ENCODE measurements around the gene GALNT2. TPM values are rescaled to one million over a fixed set of nuclear protein-coding genes. Genes with fewer than 3 reads are reported as not detected.

The GALNT2 gene
- total RNA-seq, 2 donors from 2014 or later: 47.4 to 67.3 TPM

- Histone ChIP-seq H3K4me1 (no peaks in the 10 kb centered on the region), H3K27ac (no peak overlapping the region), H3K27me3 (no peaks in the 10 kb centered on the region), H3K4me3 (no peak overlapping the region), H3K36me3 (no peaks in the 10 kb centered on the region), H3K9me3 (no peaks in the 10 kb centered on the region), H3K9ac (ENCODE audit: low read depth in 2 of 2, low read length in 2 of 2) (no peak overlapping the region)
- intact Hi-C loops (cut with DNase I): no loop called here
- TF ChIP-seq CTCF (IDR thresholded peaks at IDR 0.05): no peak
- DNase-seq: no peak
These were observed 52.3 kb downstream of the GALNT2 start for GRCh38 chr1:230119340-230119739.

- TF ChIP-seq CTCF (IDR thresholded peaks at IDR 0.05): no peak
These were observed 53.4 kb downstream of the GALNT2 start for GRCh38 chr1:230120289-230120920.

GRCh38 chr1:230120921-230121381 lies 53.9 kb downstream of the GALNT2 start:
- H3K27me3 ChIP-seq: no peaks in the 10 kb centered on the region
- H3K36me3 ChIP-seq: no peaks in the 10 kb centered on the region
- peak; percentile 72 for TF ChIP-seq CTCF (IDR thresholded peaks at IDR 0.05)
- no peak overlapping the region for H3K4me3 ChIP-seq
- no peak overlapping the region for H3K9ac ChIP-seq (ENCODE audit: low read depth in 2 of 2, low read length in 2 of 2)
- DNase-seq: peak; percentile 74
- intact Hi-C loops (cut with DNase I): no loop called here
- no peaks in the 10 kb centered on the region for H3K9me3 ChIP-seq
- H3K27ac ChIP-seq: no peak overlapping the region
- peaks cover 7% of the 10 kb centered on the region for H3K4me1 ChIP-seq

More at GRCh38 chr1:230120289-230120920, 53.4 kb downstream of the GALNT2 start:
- Histone ChIP-seq H3K9me3 (no peaks in the 10 kb centered on the region), H3K36me3 (no peaks in the 10 kb centered on the region), H3K27me3 (no peaks in the 10 kb centered on the region), H3K9ac (ENCODE audit: low read depth in 2 of 2, low read length in 2 of 2) (no peak overlapping the region), H3K27ac (no peak overlapping the region), H3K4me1 (peaks cover 1% of the 10 kb centered on the region), H3K4me3 (no peak overlapping the region)
- no peak for DNase-seq
- intact Hi-C loops (cut with DNase I): no loop called here

GRCh38 chr1:230121950-230122349 lies 54.9 kb downstream of the GALNT2 start:
- Histone ChIP-seq H3K27me3 (no peaks in the 10 kb centered on the region), H3K27ac (no peak overlapping the region), H3K9ac (ENCODE audit: low read depth in 2 of 2, low read length in 2 of 2) (no peak overlapping the region), H3K4me1 (peaks cover 9% of the 10 kb centered on the region), H3K9me3 (no peaks in the 10 kb centered on the region), H3K4me3 (no peak overlapping the region), H3K36me3 (no peaks in the 10 kb centered on the region)
- no peak for TF ChIP-seq CTCF (IDR thresholded peaks at IDR 0.05)
- DNase-seq: peak; percentile 70
- intact Hi-C loops (cut with DNase I): no loop called here

- Histone ChIP-seq H3K27ac (no peak overlapping the region), H3K9me3 (no peaks in the 10 kb centered on the region), H3K27me3 (no peaks in the 10 kb centered on the region), H3K36me3 (no peaks in the 10 kb centered on the region), H3K4me3 (no peak overlapping the region), H3K4me1 (peaks cover 9% of the 10 kb centered on the region), H3K9ac (ENCODE audit: low read depth in 2 of 2, low read length in 2 of 2) (no peak overlapping the region)
- no peak for DNase-seq
- no peak for TF ChIP-seq CTCF (IDR thresholded peaks at IDR 0.05)
- intact Hi-C loops (cut with DNase I): no loop called here
These were observed 55.6 kb downstream of the GALNT2 start for GRCh38 chr1:230122366-230123279.

Data from colonic mucosa (tissue), 4 donors.